ENCODE measurements around the gene YPEL5. TPM values are rescaled to one million over a fixed set of nuclear protein-coding genes. Genes with fewer than 3 reads are reported as not detected.

YPEL5 gene
- total and polyA plus RNA-seq, 10 donors: 68.2 to 139 (median 94.3) TPM

DNA sequence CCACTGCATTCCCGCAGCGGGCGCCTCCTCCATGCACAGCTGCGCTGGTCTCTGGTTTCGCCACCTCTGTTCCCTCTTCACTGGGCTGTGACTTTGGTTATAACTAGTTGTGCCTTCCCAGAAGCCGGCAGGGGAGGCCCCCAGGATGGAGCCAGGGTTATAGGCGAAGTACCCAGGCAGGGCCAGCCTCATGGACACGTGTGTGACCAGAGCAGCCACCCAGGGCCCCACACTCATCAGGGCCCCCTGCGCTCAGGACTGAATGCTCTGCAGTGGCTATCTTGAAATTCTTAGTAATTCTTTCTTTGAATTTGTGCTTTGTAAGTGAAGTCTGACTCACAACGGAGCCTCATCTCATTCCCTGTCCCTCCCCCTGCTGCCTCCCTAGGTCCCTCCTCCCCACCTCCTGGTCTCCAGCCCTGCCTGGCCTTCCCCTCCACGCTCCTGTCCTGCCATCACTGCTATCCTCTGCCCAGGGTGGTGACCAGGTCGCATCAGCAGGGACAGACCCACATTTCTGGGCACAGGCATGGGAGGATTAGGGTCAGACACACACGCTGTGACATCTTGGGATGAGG lies 46.4 kb downstream of the YPEL5 start:
- Histone ChIP-seq H3K27me3 (replicated peaks in 1 of 7) (no peaks in the 10 kb centered on the region), H3K4me3 (no peak overlapping the region), H3K4me1 (peaks cover 0 to 3% (median 0%) of the 10 kb centered on the region in 6 donors), H3K36me3 (no peaks in the 10 kb centered on the region), H3K27ac (no peak overlapping the region), H3K9me3 (peaks cover 0 to 5% (median 0%) of the 10 kb centered on the region in 8 donors)
- intact Hi-C loops (cut with DNase I; ENCODE audit: low total_unique reads): no loop called here
- 83 to 92% (median 85%) methylated on average over 13 of the region's 13 CpGs for WGBS, 5 donors
- no peak for TF ChIP-seq POLR2A (IDR thresholded peaks at IDR 0.05)
- TF ChIP-seq, protein P1, sequence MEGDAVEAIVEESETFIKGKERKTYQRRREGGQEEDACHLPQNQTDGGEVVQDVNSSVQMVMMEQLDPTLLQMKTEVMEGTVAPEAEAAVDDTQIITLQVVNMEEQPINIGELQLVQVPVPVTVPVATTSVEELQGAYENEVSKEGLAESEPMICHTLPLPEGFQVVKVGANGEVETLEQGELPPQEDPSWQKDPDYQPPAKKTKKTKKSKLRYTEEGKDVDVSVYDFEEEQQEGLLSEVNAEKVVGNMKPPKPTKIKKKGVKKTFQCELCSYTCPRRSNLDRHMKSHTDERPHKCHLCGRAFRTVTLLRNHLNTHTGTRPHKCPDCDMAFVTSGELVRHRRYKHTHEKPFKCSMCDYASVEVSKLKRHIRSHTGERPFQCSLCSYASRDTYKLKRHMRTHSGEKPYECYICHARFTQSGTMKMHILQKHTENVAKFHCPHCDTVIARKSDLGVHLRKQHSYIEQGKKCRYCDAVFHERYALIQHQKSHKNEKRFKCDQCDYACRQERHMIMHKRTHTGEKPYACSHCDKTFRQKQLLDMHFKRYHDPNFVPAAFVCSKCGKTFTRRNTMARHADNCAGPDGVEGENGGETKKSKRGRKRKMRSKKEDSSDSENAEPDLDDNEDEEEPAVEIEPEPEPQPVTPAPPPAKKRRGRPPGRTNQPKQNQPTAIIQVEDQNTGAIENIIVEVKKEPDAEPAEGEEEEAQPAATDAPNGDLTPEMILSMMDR (IDR thresholded peaks at IDR 0.05 in 8 of 11, conservative IDR thresholded peaks at IDR 0.05 in 3 of 11): no peak
- no peak for TF ChIP-seq POLR2AphosphoS5 (IDR thresholded peaks at IDR 0.05)
- no peak for DNase-seq

DNA sequence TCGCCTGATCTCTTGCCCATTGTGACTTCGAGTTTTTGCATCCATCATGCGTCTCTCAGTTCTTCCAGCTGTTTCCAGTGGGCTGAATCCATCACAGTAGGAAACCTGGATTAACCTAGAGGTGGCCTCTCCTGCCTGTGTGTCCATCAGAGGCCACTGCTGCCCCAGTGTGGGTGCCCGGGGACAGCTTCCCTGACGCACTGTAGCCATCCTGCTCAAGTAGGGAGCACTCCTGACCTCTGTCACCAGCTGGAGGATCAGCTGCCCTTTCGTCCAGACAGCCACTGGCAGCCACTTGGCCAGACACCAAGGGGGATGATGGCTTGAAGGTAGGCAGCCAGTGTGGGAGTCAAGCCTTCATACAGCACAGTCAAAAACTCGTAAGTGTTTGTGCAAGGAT lies 47.6 kb downstream of the YPEL5 start:
- Histone ChIP-seq H3K36me3 (no peaks in the 10 kb centered on the region), H3K9me3 (peaks cover 0 to 5% (median 0%) of the 10 kb centered on the region in 8 donors), H3K4me1 (no peaks in the 10 kb centered on the region), H3K27me3 (replicated peaks in 1 of 7) (no peaks in the 10 kb centered on the region), H3K4me3 (no peak overlapping the region), H3K27ac (no peak overlapping the region)
- no peak for TF ChIP-seq POLR2A (IDR thresholded peaks at IDR 0.05)
- TF ChIP-seq, protein P1 (IDR thresholded peaks at IDR 0.05 in 8 of 11, conservative IDR thresholded peaks at IDR 0.05 in 3 of 11): no peak
- TF ChIP-seq POLR2AphosphoS5 (IDR thresholded peaks at IDR 0.05): no peak
- 83 to 93% (median 87%) methylated on average over 5 to 7 of the region's 7 CpGs for WGBS, 5 donors
- DNase-seq: no peak
- intact Hi-C loops (cut with DNase I; ENCODE audit: low total_unique reads): no loop called here

DNA sequence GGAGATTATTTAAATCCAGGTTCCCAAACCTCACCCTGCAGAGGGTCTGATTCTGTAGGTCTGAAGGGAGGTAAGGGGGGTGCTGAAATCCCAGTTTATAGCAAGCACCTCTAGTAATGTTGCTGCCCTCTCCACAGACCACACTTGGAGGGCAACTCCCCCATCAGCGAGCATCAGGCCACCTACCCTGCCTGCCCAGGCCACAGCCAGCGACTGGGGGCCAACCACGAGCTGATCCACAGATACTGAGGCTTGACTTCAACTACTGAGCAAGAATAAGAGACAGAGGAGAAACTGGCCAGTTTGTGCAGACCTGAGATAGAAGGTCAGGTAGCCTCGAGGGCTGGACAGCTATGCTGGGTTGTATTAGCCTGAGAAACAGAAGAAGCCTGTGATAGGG lies 48.2 kb downstream of the YPEL5 start:
- TF ChIP-seq, protein P1 (IDR thresholded peaks at IDR 0.05 in 8 of 11, conservative IDR thresholded peaks at IDR 0.05 in 3 of 11): no peak
- no peak for TF ChIP-seq POLR2A (IDR thresholded peaks at IDR 0.05)
- no peak for TF ChIP-seq POLR2AphosphoS5 (IDR thresholded peaks at IDR 0.05)
- Histone ChIP-seq H3K4me1 (no peaks in the 10 kb centered on the region), H3K4me3 (no peak overlapping the region), H3K27ac (no peak overlapping the region), H3K27me3 (replicated peaks in 1 of 7) (no peaks in the 10 kb centered on the region), H3K9me3 (peaks cover 0 to under 1% (median 0%) of the 10 kb centered on the region in 8 donors), H3K36me3 (no peaks in the 10 kb centered on the region)
- no peak for DNase-seq
- WGBS, 5 donors: 46 to 66% (median 50%) methylated on average over 4 of the region's 4 CpGs
- intact Hi-C loops (cut with DNase I; ENCODE audit: low total_unique reads): no loop called here

DNA sequence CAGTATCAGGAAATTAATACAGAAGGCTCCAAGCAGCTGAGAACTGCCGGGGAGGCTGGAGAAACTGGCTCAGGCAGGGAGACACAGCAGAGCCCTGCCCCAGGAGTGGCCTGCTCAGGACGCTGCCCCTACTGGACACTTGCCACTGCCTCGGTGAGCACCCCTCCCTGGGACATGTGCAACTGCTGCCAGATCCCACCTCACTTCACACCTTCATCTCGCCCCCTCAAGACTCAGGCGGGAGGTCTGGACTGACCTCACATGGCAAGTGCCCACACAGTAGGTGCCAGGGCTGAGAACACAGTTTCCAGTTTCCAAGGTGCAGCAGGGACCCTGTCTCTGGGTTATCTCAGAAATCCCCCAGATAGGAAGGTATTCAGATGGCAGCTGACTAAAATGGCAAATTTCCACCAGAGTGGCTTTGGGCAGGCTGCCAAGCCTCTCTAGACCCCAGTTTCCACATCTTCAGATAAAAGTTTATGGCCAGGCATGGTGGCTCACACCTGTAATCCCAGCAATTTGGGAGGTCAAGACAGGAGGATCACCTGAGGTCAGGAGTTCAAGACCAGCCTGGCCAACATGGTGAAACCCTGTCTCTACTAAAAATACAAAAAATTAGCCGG lies 50.9 kb downstream of the YPEL5 start:
- no peak overlapping the region for H3K4me3 ChIP-seq
- DNase-seq: no peak
- WGBS, 5 donors: 69 to 88% (median 78%) methylated on average over 5 to 6 of the region's 6 CpGs
- peaks cover 0 to 5% (median 0%) of the 10 kb centered on the region in 6 donors for H3K4me1 ChIP-seq
- H3K27me3 ChIP-seq (replicated peaks in 1 of 7): no peaks in the 10 kb centered on the region
- intact Hi-C loops (cut with DNase I; ENCODE audit: low total_unique reads): no loop called here
- H3K9me3 ChIP-seq: no peaks in the 10 kb centered on the region
- no peaks in the 10 kb centered on the region for H3K36me3 ChIP-seq
- TF ChIP-seq POLR2A (IDR thresholded peaks at IDR 0.05) (no peak), POLR2AphosphoS5 (IDR thresholded peaks at IDR 0.05) (no peak)
- TF ChIP-seq, protein P1 (IDR thresholded peaks at IDR 0.05 in 8 of 11, conservative IDR thresholded peaks at IDR 0.05 in 3 of 11): no peak
- no peak overlapping the region for H3K27ac ChIP-seq

Measured in spleen (tissue), 11 donors.